ENCODE measurements around the gene AQR.

- no peak for TF ChIP-seq POLR2AphosphoS5 (IDR thresholded peaks at IDR 0.05; ENCODE audit: low read depth)
- TF ChIP-seq CTCF (IDR thresholded peaks at IDR 0.05; ENCODE audit: insufficient read depth, low read length): no peak
- no peak for TF ChIP-seq REST (IDR thresholded peaks at IDR 0.05; ENCODE audit: insufficient replicate concordance, low read depth)
- no peak for TF ChIP-seq SPI1 (IDR thresholded peaks at IDR 0.05; ENCODE audit: borderline replicate concordance, low read depth)
Measured at GRCh38 chr15:34802803-34803750, 166.5 kb downstream of the AQR start.

Measured in HL-60 (cell line).